Stimulated activated CD4-positive, alpha-beta T cell treated with anti-CD3 and anti-CD28 coated beads, Interleukin-4, amount 100 ng/mL, for 4 hours (primary cell): ENCODE results near the gene GSTM2.

Experiments used
- DNase-seq, 2 experiments: peaks; one replicate each; pipeline ENCODE4 v3.0.0-alpha.2; 2020

The GSTM2 gene

DNA sequence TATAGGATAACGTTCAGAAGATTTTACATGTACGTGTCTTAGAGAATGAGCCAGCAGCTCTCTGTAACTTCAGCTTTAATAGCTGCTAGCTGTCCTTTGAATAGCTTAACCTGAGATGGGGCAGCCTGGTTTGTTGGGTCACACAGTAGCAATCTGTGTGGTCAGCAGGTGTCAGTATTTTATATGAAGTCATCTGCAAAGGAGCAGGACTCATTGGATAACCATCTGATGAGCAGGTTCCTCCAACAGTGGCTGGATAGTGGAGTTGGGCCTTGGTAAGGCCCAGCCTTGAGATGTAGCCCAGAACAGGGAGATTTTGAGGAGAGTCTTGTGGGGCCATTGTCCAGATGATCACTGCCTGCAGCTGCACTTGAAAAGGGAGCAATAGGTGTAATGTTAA is 50.6 kb downstream of the GSTM2 start:
- no peak for DNase-seq

DNA sequence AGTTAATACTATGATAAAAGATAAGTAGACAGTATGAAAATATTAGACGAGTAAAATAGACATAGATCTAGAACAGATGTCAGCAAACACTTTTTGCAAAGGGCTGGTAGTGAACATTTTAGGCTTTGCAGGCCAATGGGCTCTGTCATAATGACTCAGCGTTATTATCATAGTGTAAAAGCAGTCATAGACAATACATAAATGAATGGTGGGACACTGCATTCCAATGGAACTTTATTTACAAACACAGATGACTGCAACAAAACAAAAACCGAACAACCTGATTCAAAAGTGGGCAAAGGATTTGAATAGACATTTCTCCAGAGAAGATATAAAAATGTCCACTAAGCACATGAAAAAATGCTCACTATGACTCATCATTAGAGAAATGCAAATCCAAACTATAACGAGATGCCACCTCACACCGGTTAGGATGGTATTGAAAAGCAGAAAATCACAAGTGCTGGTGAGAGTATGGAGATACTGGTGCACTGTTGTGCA is 51.5 kb downstream of the GSTM2 start:
- DNase-seq = no peak

DNA sequence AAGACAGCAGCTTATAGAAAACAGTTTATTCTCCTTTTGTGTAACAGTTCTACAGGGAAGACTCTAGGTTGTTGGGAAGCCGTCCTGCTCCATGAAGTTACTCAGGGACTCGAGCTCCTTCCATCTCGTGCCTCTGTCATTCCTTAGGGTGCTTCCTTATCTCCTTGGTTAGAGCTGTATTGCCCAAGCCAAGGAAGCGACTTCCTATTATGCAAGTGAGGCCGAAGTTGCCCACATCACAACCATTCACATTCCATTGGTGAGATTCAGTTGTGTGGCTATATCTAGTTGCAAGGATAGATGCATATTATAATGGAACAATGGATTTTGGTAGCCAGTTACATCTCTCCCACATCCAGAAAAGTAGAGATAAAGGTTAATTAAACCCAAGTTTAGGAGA is 53.2 kb downstream of the GSTM2 start:
- DNase-seq = no peak

DNA sequence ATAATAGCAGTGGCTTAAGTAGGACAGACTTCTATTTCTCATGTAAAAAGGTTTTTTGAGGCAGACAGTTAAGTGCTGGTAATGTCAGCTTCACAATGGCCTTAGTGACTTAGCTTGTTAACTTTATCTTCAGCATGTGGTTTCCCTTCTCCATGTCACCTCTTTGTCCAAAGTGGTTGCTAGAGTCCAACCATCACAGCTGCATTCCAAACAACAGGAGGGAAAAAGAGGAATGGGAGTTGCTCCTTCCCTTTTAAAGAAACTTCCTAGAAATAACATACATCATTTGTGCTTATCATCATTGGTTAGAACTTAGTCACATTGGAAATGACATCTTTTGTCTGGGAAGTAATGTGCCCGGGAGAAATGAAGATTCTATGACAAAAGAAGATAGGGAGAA is 54.1 kb downstream of the GSTM2 start:
- no peak for DNase-seq

DNA sequence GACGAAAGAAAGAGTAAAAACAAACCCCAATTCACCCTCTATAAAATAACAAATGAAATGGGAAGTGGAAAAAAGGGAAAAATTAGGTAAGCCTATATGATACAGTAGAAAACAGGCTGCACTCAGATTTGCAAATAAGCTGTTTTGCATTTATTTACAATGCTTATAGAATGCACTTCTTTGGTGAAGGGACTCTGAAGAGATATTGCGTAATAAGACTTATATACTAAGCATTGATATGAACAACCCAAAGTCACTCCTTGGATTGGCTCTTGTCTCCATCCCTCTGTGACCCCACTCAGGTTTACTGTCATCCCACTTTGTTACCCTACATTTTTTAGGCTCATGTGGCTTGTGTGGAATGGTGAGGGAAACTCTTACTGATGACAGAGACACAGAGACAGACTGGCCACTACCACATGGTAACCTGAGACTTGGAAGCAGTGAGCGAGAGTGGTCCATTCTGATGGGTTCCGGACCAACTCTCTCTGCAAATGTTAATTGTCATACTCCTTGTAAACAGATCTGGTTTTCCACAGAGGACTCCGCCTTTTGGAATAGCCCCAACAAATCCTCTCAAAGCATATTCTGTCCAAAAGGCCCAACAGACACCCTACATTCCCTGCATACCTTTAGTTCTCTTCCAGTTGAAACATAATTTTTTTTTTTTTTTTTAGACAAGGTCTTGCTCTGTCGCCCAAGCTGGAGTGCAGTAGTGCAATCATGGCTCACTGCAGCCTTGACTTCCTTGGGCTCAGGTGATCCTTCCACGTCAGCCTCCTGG is 55.2 kb downstream of the GSTM2 start:
- DNase-seq = no peak
